ENCODE data around the gene RANGAP1. TPM values are rescaled to one million over a fixed set of nuclear protein-coding genes. Genes with fewer than 3 reads are reported as not detected.

Gene RANGAP1
- total and polyA plus RNA-seq, 2 donors (not counting 1 experiment from before 2014, with no cell fraction given), result 42.0 to 48.8 TPM

- POLR2A ChIA-PET, result no interaction called here
These were observed 55.6 kb downstream of the RANGAP1 start for GRCh38 chr22:41230401-41230785.

DNA sequence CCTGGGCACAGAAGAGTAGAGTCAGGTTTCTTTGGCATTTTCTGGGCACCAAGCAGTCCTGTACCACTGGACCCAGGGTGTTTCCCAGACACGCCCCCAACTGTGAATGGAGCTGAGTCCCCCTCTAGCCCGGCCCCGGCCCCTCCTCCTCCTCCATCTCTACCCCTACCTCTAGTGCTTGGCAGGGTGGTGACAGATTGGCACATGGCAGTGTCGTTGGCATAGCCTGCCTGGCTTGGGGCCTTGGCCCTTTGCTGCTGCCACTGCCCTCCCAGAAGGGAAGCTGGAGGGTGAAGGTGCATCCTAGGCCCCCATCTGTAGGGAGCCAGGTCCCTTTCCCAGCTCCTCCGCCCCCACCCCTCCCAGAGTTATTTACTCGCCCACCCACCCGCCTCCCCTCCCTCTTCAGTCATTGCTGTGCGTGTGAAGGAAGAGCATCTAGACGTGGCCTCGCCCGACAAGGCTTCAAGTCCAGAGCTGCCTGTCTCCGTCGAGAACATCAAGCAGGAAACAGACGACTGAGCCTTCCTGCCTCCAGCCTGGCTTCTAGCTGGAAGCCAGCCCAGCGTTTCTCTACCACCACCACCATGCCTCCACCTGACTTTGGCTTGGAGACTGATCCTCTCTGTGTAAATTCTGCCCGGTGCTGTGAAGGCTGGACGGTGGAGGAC lies 56.1 kb downstream of the RANGAP1 start:
- Histone ChIP-seq H3K9me3 (ENCODE audit: control extremely low read depth in 1 of 3, control insufficient read depth in 2 of 3, insufficient read depth in 1 of 3, low read length in 2 of 3) (no peaks in the 10 kb centered on the region), H3K9ac (ENCODE audit: low read length) (no peak overlapping the region), H3K4me2 (replicated peaks; ENCODE audit: low read depth, low read length, poor library complexity, severe bottlenecking) (no peak overlapping the region), H2AFZ (ENCODE audit: insufficient read depth, low read depth, low read length, poor library complexity, severe bottlenecking) (no peak overlapping the region), H3K27me3 (replicated peaks in 1 of 4; ENCODE audit: control extremely low read depth in 1 of 4, control insufficient read depth in 3 of 4, insufficient read depth in 4 of 4, low read length in 3 of 4) (no peaks in the 10 kb centered on the region), H3K79me2 (ENCODE audit: control insufficient read depth, insufficient read depth, low read length) (no peaks in the 10 kb centered on the region), H3K27ac (ENCODE audit: low read length in 2 of 2) (no peak overlapping the region), H3K36me3 (replicated peaks in 1 of 2; ENCODE audit: control extremely low read depth in 1 of 2, control insufficient read depth in 1 of 2, extremely low read depth in 1 of 2, insufficient read depth in 2 of 2, low read length in 1 of 2) (peaks cover 0 to 46% of the 10 kb centered on the region in 2 experiments), H4K20me1 (ENCODE audit: control insufficient read depth, insufficient read depth, low read length, poor library complexity, severe bottlenecking) (no peaks in the 10 kb centered on the region), H3K4me3 (ENCODE audit: control extremely low read depth in 1 of 5, extremely low read depth in 1 of 5, insufficient read depth in 1 of 5, low read depth in 2 of 5, low read length in 4 of 5) (no peak overlapping the region), H3K4me1 (ENCODE audit: control insufficient read depth in 2 of 2, insufficient read depth in 2 of 2, low read length in 2 of 2) (no peaks in the 10 kb centered on the region)
- intact Hi-C loops (cut with micrococcal nuclease), result no loop called here
- Mint-ChIP-seq H3K4me3 (no peak overlapping the region), H3K27me3 (no peaks in the 10 kb centered on the region), H3K27ac (no peak overlapping the region), H3K9me3 (ENCODE audit: insufficient read depth) (no peaks in the 10 kb centered on the region), H3K4me1 (no peaks in the 10 kb centered on the region)
- CTCF ChIA-PET, result no interaction called here
- 59% methylated on average over 9 of the region's 17 CpGs for WGBS (ENCODE audit: insufficient coverage)
- DNase-seq (no peak), ATAC-seq (ENCODE audit: low read depth) (no peak)
- POLR2A ChIA-PET, result no interaction called here
- TF ChIP-seq, protein P1, sequence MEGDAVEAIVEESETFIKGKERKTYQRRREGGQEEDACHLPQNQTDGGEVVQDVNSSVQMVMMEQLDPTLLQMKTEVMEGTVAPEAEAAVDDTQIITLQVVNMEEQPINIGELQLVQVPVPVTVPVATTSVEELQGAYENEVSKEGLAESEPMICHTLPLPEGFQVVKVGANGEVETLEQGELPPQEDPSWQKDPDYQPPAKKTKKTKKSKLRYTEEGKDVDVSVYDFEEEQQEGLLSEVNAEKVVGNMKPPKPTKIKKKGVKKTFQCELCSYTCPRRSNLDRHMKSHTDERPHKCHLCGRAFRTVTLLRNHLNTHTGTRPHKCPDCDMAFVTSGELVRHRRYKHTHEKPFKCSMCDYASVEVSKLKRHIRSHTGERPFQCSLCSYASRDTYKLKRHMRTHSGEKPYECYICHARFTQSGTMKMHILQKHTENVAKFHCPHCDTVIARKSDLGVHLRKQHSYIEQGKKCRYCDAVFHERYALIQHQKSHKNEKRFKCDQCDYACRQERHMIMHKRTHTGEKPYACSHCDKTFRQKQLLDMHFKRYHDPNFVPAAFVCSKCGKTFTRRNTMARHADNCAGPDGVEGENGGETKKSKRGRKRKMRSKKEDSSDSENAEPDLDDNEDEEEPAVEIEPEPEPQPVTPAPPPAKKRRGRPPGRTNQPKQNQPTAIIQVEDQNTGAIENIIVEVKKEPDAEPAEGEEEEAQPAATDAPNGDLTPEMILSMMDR (IDR thresholded peaks at IDR 0.05), result no peak
- TF ChIP-seq EZH2 (IDR thresholded peaks at IDR 0.05; ENCODE audit: borderline replicate concordance, insufficient read depth, low read depth, low read length, poor library complexity, severe bottlenecking), result no peak

More at GRCh38 chr22:41230401-41230785, 55.6 kb downstream of the RANGAP1 start:
- H3K79me2 ChIP-seq (ENCODE audit: control insufficient read depth, insufficient read depth, low read length), result no peaks in the 10 kb centered on the region
- no peak overlapping the region for H3K27ac ChIP-seq (ENCODE audit: low read length in 2 of 2)
- WGBS (ENCODE audit: insufficient coverage), result 95% methylated on average over 8 of the region's 9 CpGs
- no peaks in the 10 kb centered on the region for H3K4me1 ChIP-seq (ENCODE audit: control insufficient read depth in 2 of 2, insufficient read depth in 2 of 2, low read length in 2 of 2)
- TF ChIP-seq, protein P1 (IDR thresholded peaks at IDR 0.05), result no peak
- TF ChIP-seq EZH2 (IDR thresholded peaks at IDR 0.05; ENCODE audit: borderline replicate concordance, insufficient read depth, low read depth, low read length, poor library complexity, severe bottlenecking), result no peak
- H3K27me3 ChIP-seq (replicated peaks in 1 of 4; ENCODE audit: control extremely low read depth in 1 of 4, control insufficient read depth in 3 of 4, insufficient read depth in 4 of 4, low read length in 3 of 4), result no peaks in the 10 kb centered on the region
- CTCF ChIA-PET, result no interaction called here
- intact Hi-C loops (cut with micrococcal nuclease), result no loop called here
- Mint-ChIP-seq H3K27me3 (no peaks in the 10 kb centered on the region), H3K9me3 (ENCODE audit: insufficient read depth) (no peaks in the 10 kb centered on the region), H3K27ac (no peak overlapping the region), H3K4me1 (no peaks in the 10 kb centered on the region), H3K4me3 (no peak overlapping the region)
- ATAC-seq (ENCODE audit: low read depth) (no peak), DNase-seq (no peak)
- H4K20me1 ChIP-seq (ENCODE audit: control insufficient read depth, insufficient read depth, low read length, poor library complexity, severe bottlenecking), result no peaks in the 10 kb centered on the region
- no peak overlapping the region for H2AFZ ChIP-seq (ENCODE audit: insufficient read depth, low read depth, low read length, poor library complexity, severe bottlenecking)
- H3K9me3 ChIP-seq (ENCODE audit: control extremely low read depth in 1 of 3, control insufficient read depth in 2 of 3, insufficient read depth in 1 of 3, low read length in 2 of 3), result no peaks in the 10 kb centered on the region
- H3K4me3 ChIP-seq (ENCODE audit: control extremely low read depth in 1 of 5, extremely low read depth in 1 of 5, insufficient read depth in 1 of 5, low read depth in 2 of 5, low read length in 4 of 5), result no peak overlapping the region
- H3K4me2 ChIP-seq (replicated peaks; ENCODE audit: low read depth, low read length, poor library complexity, severe bottlenecking), result no peak overlapping the region
- H3K36me3 ChIP-seq (replicated peaks in 1 of 2; ENCODE audit: control extremely low read depth in 1 of 2, control insufficient read depth in 1 of 2, extremely low read depth in 1 of 2, insufficient read depth in 2 of 2, low read length in 1 of 2), result peaks cover 0 to 41% of the 10 kb centered on the region in 2 experiments
- H3K9ac ChIP-seq (ENCODE audit: low read length), result no peak overlapping the region

Measured in B cell (primary cell).